HG02798 (cell line): Measurements from ENCODE around the gene RRP36.

Source experiments
- ATAC-seq: cut with Tn5 transposase; IDR thresholded peaks from one replicate; pipeline ENCODE4 v1.9.1; 2021; ENCODE audit warnings: mild to moderate bottlenecking; ENCODE audit not compliant: unreplicated experiment, poor library complexity

The RRP36 gene

DNA sequence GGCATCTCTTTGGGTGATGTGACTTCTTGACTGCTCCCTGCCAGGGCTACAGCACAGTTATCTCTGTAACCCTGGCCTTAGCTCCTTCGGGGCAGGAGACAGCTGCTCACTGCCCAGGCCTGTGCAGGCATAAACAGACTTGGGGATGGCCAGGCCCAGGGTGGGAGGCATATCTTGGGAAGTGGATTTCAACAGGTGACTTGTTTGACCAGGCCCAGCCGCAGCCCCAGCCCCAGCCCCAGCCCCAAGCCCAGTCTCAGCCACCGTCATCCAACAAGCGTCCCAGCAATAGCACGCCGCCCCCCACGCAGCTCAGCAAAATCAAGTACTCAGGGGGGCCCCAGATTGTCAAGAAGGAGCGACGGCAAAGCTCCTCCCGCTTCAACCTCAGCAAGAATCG lies 15.2 kb upstream of the RRP36 start:
- ATAC-seq: no peak

DNA sequence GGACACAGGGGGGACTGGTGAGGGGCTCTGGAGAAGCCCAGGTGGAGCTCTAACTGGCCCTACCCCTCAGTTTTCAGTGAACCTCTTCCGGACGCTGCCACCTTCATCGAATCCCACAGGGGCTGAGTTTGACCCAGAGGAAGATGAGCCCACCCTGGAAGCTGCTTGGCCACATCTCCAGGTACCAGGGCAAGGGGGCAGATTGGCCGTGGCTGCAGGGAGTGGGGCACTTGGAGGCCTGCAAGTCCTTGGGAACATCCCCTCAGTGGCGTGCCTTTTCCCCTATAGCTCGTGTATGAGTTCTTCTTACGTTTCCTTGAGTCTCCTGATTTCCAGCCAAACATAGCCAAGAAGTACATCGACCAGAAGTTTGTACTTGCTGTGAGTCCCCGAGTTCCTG lies 14.3 kb upstream of the RRP36 start:
- no peak for ATAC-seq

DNA sequence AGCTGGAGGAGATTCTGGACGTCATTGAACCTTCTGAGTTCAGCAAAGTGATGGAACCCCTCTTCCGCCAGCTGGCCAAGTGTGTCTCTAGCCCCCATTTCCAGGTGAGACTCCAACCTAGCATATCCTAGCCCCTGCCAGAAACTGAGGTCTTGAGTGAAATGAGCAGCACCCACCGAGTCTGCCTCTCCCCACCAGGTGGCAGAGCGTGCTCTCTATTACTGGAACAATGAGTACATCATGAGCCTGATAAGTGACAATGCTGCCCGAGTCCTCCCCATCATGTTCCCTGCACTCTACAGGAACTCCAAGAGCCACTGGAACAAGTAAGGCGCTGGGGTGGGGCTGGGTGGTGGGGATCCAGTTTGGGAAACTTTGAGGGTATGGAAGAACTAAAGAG lies 12.3 kb upstream of the RRP36 start:
- no peak for ATAC-seq

GRCh38 chr6:43011207-43011606 lies 10.2 kb upstream of the RRP36 start:
- no peak for ATAC-seq

GRCh38 chr6:43012364-43012763 lies 9.1 kb upstream of the RRP36 start:
- ATAC-seq: no peak

DNA sequence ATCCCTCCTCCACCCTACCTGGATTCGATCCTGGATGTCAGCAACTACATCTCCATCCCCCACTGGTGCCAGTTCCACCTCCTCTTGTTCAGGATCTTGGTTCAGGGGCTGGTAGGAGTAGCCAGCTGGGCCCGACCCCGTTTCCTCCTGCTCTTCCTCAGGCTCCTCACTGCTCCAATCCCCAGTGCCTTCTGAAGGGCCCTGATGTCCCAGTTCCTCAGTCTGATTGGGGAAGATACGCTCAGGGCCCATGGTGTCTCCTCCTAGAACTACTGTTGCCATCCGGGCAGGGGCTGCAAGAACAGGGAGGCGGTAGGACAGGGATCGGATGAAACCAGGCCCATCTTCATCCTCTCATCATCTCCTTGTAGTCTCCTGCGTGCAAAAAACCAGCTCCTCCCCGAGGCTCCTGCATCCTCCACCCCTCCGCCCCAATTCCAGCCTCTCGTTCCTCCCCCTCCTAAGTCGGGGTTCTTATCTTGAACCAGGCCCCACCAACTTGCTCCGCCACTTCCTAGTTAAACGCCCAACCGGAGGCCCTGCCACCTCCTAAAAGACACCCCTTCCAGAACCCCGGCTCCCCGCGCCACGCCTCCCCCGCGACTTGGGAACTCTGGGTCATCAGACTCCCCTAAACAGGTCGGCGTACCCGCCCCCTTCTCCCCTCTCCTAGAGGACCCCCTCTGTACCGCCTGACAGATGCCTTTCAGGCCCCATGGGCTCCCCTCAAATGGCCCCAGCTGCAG lies 8.2 kb upstream of the RRP36 start:
- ATAC-seq: no peak

- peak; percentile 95 for ATAC-seq
These were observed 7.5 kb upstream of the RRP36 start, which contains the start of the genes KLHDC3 and MEA1 for GRCh38 chr6:43013843-43014433. TSS of gene KLHDC3 (plus strand) at chr6:43014249. CDS start at chr6:43017193, 2,944 bp downstream. TSS of gene MEA1 (minus strand) at chr6:43013946. CDS start at chr6:43013813, 133 bp downstream.

DNA sequence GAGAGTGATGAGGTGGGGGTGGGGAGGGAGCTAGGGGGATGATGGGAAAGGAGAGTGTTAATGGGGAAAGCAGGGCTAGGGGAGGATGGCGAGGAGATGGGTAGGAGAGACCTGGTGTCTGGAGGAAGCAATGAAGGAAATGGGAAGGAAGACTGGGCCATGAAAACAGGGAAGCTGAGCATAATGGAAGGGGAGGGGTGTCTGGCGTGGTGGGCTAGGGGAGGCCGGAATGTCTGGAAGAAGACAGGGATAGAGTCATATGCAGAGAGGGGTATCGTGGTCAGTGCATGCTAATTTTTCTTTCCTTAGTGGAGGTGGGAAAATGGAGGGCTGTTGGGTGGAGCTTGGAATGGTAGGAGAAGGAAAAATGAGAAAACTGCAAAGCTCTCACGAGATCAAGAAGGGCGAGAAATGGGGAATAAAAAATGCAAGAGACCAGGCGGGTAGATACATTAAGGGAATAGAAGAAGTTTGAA lies 7.0 kb upstream of the RRP36 start:
- ATAC-seq: no peak

- no peak for ATAC-seq
These were observed 5.1 kb upstream of the RRP36 start for GRCh38 chr6:43016176-43016942.

DNA sequence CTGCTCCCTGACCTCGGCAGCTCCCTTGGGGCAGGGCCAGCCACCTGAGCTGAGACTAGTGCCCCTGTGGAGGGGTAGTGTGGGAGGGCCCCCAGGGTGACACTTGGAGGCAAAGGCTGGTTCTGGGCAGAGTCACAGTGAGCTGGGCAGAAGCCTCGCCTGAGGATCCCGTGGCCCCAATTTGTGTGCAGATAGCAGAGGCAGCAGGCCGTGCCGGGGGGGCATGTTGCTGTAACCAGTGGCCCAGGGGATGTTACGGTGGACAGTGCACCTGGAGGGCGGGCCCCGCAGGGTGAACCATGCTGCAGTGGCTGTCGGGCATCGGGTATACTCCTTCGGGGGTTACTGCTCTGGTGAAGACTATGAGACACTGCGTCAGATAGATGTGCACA lies 4.5 kb upstream of the RRP36 start:
- no peak for ATAC-seq

DNA sequence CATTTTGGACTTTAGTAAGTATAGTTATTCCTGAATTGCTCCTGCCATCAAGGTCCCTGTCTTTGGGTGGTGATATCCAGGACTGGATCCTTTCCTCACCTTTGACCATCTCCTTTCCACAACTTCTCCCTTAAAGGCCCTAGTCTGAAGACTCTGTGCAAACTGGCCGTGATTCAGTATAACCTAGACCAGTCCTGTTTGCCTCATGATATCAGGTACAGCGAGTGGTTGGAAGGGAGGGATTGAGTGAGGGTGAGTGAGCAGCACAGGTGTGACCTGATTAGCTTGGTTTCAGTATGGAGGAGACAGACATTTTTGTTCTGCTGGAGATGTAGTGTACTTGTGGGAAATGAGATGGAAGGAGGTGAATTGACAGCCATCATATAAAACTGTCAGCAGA lies 2.3 kb upstream of the RRP36 start:
- ATAC-seq: no peak

DNA sequence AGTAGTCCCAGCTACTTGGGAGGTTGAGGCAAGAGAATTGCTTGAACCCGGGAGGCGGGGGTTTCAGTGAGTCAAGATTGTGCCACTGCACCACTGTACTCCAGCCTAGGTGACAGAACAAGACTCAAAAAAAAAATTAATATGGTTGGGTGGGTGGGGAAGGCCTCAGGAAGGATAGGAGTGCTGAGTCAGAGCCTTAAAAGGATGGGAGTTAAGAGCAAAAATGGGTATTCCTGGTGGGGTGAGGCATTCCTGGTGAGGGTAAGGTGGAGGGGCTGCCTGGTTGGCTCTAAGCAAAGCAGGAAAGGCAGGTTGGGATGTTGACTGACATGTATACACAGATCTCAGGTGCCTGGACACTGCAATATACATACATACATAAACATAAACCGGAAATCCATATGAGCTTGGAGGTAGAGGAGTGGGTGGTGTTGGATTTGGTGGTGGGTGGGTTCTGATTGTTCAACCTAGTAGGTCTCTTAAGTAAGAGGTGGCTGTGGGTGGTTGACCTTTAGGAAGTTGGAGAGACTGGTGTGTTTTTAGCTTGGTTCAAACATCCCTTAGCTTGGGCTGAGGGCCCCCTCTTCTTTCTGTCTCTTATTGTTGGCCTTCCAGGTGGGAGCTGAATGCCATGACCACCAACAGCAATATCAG lies 1.2 kb upstream of the RRP36 start:
- no peak for ATAC-seq

DNA sequence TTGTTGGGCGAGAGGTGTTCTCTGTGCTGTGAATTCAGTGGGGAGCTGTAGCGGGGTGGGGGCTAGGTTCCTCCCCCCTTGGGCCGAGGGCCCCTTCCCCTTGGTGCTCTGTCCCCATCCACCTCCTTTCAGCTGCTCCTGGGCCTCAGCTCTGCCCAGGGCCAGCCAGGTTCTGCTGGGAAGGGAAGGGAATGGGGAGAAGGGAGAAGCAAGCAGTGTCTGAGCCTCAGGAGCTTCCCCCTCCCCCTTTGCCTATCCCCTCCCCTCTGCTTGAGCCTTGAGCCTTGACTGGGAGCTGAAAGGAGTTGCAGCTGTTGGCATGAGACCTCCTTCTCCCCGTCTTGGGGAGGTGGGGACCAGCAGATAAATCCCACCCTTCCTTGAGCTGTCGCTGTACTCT lies 576 bp upstream of the RRP36 start:
- no peak for ATAC-seq

GRCh38 chr6:43024436-43024835 lies 3.0 kb downstream of the RRP36 start:
- ATAC-seq: no peak

DNA sequence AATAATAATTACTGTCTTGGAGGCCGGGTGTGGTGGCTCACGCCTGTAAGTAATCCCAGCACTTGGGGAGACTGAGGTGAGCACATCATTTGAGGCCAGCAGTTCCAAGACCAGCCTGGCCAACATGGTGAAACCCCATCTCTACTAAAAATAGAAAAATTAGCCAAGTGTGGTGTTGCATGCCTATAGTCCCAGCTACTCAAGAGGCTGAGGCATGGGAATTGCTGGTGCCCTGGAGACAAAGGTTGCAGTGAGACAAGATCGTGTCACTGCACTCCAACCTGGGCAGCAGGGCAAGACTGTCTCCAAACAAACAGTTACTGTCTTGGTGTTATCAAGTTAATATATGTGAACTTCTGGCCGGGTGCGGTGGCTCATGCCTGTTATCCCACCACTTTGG lies 4.9 kb downstream of the RRP36 start:
- no peak for ATAC-seq

- ATAC-seq: no peak
These were observed 7.7 kb downstream of the RRP36 start for GRCh38 chr6:43029120-43029519.

- no peak for ATAC-seq
These were observed 10.9 kb downstream of the RRP36 start for GRCh38 chr6:43032326-43032725.

- ATAC-seq: no peak
These were observed 12.2 kb downstream of the RRP36 start for GRCh38 chr6:43033496-43034189.

GRCh38 chr6:43034190-43034525 lies 12.7 kb downstream of the RRP36 start:
- ATAC-seq: no peak

DNA sequence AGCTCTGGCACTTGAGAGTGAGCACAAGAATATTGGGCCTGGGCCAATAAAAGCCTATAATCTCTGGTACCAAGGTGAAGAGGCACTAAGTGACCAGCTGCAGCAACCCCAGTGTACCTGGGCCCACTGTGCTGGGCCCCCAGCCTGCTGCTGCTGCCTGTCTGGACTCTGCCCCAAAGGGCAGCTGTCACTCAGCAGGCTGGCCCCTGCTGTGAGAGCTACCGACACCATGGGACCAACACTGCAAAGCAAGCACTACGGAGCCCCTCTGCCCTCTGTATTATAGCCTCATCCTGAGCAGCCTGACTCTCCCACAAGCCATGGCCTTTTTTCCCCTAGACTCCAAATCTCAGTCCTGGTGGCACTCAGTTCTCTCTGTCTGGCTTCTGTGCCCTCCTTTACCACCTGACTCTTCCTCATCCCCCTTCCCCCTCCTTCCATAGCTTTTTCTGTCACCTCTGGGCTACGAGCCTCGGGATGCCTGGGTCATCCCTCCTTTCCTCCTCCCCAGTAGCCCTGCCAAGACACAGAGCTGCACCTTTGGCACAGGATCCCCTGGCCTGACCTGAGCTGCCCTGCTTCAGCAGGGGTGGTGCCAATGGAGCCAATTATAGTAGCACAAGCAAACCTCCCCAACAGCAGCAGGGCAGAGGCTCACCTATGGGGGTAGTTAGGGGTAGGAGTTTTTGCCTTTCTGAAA lies 14.2 kb downstream of the RRP36 start:
- ATAC-seq: no peak
